Measurements from ENCODE around the gene HDAC9.

GRCh38 chr7:18829858-18830285 lies 334.3 kb downstream of the HDAC9 start:
- TF ChIP-seq CTCF (conservative IDR thresholded peaks at IDR 0.05; ENCODE audit: low read length), result no peak
- no peak for TF ChIP-seq EZH2phosphoT487 (IDR thresholded peaks at IDR 0.05; ENCODE audit: borderline replicate concordance)

Measured in Loucy (cell line).